NCI-H524 (cell line): ENCODE data around the gene OPHN1.
"Not testable (repeated sequence)": the region's sequence is repeated elsewhere in the genome, so short reads cannot be mapped to it uniquely, and the experiment has no call there.

Source experiments
- DNase-seq, 2 experiments: peaks; one replicate each; lab custom pipeline; 2025; lab: John Stamatoyannopoulos, UW

The OPHN1 gene

DNA sequence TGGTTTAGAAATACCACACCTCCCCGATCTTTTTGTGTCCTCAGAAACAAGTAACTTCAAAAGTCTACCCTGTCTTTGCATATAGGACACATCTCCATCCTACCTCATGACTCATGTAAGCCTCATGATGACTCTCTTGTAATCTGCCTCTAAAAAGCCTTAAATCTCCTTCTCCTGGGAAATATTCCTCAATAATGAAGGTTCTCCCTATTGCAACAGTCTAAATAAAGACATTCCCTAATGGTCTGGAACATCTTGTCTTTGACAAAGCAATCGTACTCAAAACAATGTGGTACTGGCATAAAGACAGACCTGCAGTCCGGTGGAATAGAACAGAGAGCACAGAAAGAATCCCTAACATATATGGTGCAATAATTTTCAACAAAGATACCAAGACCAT is 257.7 kb downstream of the OPHN1 start:
- no peak for DNase-seq

DNA sequence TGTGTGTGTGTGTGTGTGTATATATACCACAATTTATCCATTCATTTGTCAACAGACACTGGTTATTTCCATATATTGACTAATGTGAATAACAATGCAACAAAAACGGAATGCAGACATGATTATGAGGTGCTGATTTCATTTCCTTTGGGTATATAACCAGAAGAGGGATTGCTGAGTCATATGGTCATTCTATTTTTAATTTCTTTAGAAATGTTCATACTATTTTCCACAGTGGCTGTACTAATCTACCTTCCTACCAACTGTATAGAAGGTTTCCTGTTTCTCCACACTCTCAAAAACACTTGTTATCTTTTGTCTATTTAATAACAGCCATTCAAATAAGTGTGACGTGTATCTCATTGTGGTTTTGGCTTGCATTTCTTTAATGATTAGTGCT is 269.9 kb downstream of the OPHN1 start:
- DNase-seq = no peak

DNA sequence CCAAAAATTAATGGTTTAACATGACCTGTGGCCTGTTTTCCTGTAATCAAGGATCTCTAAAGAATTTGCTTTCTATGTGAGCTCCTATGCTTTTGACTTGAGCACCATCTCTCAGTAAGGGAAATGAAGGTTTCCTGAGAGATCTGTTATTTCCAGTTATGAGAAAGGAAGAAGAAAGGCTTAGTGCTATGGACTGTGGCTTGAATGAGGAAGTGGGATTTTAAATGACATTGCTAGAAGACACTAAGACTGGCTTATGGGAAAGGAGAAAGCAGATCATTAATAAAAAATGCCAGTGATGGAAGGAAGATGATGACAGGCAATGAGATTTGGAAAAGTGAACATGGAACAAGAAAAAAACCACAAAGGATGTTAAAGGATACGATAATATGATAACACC is 285.4 kb downstream of the OPHN1 start:
- no peak for DNase-seq

DNA sequence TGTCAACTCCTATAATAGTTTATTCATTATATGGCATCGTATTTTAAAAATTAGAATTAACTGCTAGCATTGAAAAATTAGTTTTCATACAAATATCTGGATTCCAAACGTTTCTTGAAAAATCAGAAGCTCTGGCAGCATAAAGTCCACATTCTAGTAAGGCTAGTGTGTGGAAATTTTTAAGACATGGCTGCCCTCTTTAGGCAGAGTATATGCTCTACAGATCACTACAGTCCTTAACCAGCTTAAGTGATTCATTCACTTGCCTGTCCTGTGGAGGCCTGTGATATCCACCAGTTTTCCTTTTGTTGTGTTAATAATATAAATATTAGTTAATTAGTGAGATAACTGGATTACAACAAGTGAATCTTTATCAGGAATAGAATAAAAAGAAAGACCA is 287.2 kb downstream of the OPHN1 start:
- peak in 1 of 2 experiments; percentile 52 for DNase-seq

DNA sequence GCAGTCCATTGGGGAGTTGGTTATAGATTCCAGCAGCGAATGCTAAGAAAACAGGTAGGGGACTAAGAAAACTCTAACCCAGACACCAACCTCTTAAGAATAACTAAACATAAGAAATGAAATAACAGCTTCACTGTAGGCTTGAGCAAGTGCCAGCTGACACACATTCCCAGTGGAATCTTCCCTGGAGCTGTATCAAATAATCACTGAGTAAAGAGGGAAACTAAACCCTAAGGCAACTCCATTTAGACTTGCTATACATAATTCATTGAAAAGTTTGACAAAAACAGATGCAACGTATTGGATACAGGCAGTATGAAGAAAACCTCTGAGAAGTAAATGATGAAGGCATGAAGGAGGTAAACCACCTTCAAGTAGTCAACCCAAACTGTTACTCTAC is 293.5 kb downstream of the OPHN1 start:
- DNase-seq = no peak

DNA sequence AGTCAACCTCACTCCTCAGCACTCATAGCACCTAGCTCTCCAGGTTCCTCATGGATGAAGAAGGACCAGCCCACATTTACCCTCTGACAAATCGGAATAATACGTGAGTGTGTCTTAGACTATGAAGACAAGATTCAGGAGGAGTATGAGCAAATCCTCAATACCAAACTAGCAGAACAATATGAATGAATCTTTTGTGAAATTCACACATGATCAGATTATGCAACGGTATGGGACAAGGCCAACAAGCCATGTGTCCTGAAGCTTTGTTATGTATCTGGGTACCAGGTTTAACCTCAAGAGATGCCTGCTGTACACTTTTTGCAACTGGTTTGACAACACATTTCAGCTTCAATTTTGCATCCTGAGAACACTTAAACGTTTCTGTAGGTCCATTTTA is 300.1 kb downstream of the OPHN1 start:
- no peak for DNase-seq

DNA sequence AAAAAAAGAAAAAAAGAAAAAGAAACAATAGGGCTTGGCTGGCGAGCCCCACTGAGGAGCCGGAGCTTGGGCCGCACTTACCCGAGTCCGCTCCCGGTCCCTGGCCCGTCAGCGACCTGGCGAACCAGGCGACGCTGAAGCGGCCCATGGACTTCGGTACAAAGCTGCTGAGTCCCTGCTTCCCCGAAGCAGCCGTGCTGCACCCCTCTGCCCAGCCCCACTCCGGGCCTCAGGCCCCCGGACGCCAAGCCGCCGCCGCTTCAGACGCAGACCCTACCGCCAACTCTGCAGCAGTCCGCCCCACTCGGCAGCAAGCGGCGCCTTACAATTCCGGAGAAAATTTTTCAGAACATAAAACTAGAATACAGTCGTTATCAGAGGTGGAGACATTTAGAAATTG is 300.5 kb downstream of the OPHN1 start:
- no peak for DNase-seq

DNA sequence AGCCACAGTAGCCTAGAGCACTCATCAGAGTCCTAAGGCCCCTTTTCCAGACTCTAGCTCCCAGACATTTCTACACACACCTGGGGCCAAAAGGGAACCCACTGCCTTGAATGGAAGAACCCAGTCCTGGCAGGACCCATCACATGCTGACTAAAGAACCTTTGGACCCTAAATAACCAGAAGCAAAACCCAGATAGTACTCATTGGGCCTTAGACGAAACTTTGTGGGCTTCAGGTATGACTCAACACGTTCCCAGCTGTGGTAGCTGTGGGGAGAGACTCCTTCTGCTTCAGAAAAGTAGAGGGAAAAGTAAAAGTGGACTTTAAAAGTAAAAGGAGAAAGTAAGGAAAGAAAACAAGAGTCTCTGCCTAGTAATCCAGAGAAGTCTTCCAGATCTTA is 311.5 kb downstream of the OPHN1 start:
- no peak for DNase-seq

DNA sequence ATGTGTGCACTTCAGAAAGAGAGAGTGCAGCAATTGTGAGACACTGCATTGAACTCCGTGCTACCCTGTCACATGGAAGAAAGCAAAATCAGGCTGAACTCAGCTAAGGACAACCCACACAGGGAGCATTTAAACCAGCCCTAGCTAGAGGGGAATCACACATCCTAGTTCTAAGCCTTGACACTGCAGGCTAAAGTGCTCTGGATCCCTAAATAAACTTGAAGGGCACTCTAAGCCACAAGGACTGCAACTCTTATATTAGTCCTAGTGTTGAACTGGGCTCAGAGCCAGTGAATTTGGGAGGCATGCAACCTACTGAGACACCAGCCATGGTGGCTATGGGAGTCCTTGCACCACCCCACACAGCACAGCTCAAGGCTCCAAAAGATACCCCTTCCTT is 311.9 kb downstream of the OPHN1 start:
- no peak for DNase-seq

DNA sequence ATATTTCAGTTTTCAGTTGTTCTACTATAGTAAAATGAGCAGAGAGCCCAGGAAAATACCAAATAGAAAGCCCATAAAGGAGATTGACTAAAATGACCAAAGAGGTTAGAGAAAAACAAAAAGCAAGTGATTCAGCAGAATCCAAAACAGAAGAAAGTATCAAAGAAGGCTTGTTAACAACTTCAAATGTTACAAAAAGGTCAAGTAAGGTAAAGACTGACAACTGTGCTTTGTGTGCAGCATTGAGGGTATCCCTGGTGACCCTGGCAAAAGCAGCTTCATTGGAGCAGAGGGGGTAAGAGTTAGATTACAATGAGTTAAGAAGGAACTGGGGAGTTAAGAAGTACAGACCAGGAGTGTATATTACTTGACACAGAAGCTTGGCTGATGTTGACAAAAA is 317.9 kb downstream of the OPHN1 start:
- no peak for DNase-seq

DNA sequence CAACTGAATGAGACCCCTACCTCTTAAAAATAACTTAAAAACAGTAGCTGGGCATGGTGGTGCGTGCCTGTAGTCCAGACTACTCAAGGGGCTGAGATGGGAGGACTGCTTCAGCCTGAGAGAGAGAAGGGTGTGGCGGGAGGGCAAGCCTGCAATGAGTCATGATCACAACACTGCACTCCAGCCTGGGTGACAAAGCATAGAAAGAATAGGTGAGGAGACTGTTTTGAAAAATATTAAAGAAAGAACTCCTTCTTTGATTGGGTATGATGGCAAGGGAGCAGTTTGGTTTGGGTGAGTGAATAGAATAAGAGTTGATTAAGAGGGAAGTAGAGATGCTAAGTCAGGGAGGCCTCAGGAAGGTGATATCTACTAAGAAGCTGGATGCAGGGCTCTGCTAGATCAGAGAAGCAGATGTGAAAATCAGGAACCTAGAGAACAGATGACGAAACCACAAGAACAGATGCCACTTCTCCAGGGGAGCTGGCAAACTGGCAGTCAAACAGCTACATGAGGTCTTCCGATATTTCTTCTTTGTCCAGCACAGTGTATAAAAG is 318.6 kb downstream of the OPHN1 start:
- DNase-seq = peak in 1 of 2 experiments; percentile 12

DNA sequence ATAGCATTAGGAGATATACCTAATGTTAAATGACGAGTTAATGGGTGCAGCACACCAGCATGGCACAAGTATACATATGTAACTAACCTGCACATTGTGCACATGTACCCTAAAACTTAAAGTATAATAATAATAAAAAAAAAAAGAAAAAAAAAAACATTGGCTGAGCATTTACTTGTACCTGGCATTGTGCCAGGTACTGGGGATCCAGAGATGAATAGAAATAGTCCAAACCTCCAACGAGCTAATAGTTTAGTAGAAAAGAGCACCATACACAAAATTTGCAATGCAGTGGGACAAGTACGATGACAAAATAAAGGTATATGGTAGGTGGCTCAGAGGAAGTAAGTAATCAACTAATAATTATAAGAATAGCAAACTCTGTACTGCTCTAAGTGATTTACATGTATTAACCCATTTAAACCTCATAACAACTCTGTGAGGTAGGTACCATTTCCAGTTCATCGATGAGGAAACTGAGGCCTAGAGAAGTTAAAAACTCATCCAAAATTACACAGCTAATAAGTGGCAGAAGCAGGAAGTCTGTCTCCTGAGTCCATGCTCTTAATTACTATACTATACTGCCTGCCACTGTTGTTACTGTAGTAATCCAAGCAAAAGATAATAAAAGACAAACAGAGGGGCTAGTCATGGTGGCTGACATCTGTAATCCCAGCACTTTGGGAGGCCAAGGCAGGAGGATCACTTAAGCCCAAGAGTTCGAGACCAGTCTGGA is 319.3 kb downstream of the OPHN1 start:
- no peak for DNase-seq

DNA sequence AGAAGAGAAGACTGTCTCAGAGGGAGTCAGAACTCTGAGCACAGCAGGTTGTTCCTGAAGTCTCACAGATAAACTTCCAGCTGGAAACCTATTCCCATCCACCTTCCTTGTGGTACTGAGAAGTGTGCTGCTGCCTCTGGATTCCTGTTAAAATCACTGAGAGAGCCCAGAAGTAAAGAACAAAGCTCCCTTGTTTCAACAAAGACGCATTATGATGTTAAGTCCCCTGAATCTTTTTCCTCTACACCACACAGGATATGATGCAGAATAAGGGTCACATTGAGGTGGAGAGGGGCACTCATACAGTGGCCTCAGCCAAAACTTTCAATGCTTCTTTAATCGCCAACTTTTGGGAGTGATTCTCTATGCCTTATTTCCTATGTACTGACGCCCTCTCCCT is 321.0 kb downstream of the OPHN1 start:
- no peak for DNase-seq

DNA sequence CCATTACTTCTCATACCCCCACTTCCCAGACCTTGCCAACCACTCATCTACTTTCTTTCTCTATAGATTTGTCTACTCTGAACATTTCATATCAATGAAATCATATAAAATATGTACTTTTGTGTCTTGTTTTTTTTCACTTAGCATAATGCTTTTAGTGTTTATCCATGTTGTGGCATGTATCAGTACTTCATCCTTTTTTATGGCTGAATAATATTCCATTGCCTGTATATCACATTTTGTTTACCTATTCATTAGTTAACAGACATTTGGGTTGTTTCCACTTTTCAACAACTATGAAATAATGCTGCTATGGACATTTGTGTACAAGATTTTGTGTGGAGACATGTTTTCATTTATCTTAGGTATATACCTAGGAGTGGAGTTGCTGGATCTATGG is 324.1 kb downstream of the OPHN1 start:
- no peak for DNase-seq

DNA sequence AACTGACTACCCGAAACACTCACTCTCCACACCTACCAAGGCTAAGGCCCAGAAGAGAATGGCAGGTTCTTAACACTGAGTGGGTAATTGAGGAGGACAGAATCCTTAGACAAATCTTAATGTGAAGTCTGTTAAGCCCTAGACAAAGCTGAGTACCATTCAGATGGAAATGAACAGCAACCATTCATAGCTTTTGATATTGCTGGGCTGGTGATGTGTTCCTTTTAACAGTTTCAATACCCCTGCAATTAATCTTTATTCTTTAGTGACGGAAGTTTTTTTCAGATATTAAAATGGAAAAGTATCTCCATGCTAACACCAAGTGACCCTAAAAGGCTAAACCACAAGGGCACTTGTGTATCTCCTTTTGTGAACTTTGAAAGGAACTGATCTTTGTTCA is 334.9 kb downstream of the OPHN1 start:
- no peak for DNase-seq

DNA sequence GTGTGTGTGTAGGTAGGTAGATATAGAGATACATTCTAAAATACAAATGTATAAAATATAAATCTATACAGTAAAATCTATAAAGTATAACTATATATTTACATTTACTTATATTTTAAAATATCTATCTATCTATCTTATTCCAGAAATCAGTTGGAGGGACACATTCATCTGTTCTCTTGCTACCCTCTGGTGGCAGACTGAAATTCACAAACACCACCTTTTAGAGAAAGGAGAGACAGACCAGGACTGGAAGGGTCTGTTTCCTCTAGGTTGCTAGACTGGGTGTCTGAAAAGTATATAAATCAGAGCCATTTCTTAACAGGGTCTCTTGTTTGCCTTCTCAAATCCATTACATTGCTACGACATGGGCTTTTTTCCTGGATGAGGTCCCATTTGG is 343.0 kb downstream of the OPHN1 start:
- DNase-seq = peak in 1 of 2 experiments; percentile 1

DNA sequence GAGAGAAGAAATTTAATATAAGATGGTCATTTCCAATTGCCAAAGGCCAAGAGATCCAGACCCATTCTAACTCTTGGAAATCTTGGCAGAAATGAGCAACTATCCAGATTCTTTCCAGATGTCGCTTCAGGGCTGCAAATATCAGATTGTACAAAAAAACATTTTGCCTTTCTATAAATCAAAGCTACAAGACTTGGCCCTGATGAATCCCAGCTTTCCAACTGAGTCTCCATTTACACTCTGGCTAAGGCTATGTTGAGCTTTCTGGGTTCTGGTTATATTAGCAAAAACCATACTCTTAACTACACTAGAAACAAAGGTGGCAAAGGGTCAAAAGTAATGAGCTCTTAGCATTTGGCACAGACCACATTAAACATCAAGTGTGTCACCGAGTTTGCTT is 345.8 kb downstream of the OPHN1 start:
- DNase-seq = no peak

DNA sequence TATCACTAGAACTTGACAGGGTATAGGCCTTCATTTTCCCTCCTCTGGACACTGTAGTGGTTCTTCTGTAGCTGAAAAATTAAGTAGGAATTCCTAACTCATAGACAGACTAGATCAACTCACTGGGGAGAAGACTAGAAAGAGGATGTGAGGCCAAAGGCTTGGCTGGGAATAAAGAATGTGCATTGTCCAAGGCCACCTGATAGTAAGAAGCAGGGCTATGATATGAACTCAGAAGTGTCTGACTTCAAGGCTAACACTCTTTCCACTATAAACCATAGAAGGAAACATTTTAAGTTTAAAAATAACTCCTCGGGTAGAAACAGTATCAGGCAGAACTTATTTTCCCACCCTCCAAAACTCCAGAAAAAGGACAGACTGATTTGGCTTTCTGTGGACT is 346.6 kb downstream of the OPHN1 start:
- no peak for DNase-seq

DNA sequence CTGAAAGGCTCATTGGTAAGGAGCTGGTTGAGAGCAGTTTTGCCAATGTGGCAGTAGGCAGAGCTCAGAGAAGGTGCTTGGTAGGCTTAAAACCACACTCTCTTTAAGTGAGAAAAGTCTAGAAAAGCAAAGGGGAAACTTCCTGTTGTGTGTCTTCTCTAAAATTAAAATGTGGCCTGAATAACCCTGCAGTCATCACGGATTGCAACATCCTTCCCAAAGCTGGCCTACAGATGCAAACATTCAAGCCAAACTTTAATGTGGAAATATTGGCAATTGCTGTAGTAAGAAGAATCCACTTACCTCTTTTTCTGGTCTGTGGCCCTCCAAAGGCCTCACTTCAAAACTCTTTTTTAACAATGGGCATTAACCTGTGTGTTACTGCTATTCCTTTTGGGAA is 348.5 kb downstream of the OPHN1 start:
- no peak for DNase-seq

DNA sequence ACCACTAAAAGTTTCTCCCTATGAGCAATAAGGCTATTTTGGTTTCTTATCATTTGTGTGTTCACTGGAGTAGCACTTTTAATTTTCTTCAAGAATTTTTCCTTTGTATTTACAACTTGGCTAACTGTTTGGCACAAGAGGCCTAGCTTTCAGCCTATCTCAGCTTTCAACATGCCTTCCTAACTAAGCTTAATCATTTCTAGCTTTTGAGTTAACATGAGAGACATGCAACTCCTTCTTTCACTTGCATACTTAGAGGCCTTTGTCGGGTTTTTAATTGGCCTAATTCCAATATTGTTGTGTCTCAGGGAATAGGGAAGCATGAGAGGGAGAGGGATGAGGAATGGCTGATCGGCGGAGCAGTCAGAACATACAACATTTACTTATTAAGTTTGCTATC is 349.8 kb downstream of the OPHN1 start:
- no peak for DNase-seq

DNA sequence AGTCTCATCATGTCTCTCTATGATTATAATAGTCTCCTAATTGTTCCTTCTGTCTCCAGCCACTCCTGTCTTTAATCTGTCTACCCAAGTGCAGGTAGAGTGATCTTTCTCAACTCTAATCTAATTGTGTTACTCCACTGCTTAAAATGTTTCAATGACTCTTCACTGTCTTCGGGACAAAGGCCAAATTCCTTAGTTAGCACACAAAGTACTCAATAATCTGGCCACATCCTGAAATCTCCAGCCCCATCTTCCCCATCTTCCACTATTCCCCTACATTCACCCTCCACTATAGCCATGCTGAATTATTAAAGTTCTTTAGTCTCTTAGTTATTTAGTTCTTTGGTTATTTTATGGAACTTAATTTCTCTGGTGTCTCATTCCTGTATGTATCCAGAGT is 353.3 kb downstream of the OPHN1 start:
- peak in 1 of 2 experiments; percentile 2 for DNase-seq

DNA sequence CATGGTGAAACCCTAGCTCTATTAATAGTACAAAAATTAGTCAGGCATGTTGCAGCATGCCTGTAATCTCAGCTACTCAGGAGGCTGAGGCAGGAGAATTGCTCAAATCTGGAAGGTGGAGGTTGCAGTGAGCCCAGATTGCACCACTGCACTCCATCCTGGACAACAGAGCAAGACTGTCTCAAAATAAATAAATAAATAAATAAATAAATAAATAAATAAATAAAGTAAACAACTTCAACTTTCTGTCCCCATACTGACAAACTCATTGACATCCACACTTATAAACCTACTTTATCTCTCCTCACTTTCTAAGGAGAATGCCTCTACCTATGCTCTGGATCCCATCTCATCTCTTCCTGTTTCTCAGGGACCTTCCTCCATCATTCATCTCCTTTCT is 354.5 kb downstream of the OPHN1 start:
- not testable (repeated sequence) for DNase-seq

DNA sequence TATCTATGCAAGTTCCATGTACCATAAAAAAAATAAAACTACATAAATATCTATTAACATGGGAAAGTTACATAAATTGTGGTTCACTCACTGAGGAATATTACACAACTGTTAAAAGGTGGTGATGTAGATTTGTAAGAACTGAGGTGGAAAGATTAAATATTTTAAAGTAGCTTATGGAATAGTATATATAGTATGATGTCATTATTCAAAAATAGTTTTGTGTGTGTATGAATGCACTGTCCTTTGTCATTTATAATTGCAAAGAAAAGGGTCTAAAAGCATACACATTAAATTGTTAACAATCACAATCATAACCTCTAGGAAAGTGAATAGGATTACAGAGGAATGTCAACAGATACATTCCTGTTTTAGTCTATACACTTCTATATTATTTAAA is 355.9 kb downstream of the OPHN1 start:
- DNase-seq = no peak

DNA sequence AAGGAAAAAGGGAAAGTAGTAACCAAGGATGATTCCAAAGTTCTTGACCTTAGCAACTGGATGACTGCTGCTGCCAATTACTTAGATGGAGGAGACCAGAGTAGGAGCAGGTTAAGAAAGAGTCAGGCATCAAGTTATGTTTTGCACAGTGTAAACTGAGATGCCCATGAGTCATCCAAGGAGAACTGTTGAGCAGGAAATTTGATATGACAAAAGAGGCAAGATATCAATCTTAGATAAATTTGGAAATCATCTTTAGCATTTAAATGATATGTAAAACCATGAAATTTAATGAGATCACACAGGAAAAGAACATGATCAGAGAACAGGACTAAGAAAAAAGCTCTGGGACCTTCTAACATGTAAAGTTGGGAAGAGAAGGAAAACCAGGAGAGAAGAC is 361.3 kb downstream of the OPHN1 start:
- DNase-seq = no peak
